HuH-7 (cell line): ENCODE data around the gene RBM20.
"Not testable (repeated sequence)": the region's sequence is repeated elsewhere in the genome, so short reads cannot be mapped to it uniquely, and the experiment has no call there.

ENCODE experiments used
- DNase-seq: peaks from one replicate; pipeline ENCODE4 v3.0.0; 2011; ENCODE audit warnings: low spot score

RBM20 gene

GRCh38 chr10:110648692-110649346 lies 4.7 kb downstream of the RBM20 start:
- DNase-seq = no peak

GRCh38 chr10:110649347-110650264 lies 5.5 kb downstream of the RBM20 start:
- DNase-seq = no peak

GRCh38 chr10:110650265-110650668 lies 6.1 kb downstream of the RBM20 start:
- DNase-seq = no peak

GRCh38 chr10:110651044-110651958 lies 7.2 kb downstream of the RBM20 start:
- no peak for DNase-seq

GRCh38 chr10:110652475-110653118 lies 8.5 kb downstream of the RBM20 start:
- DNase-seq = no peak

- DNase-seq = no peak
Observed at GRCh38 chr10:110655320-110655719, 11.2 kb downstream of the RBM20 start.

- no peak for DNase-seq
Observed at GRCh38 chr10:110656612-110657011, 12.5 kb downstream of the RBM20 start.

GRCh38 chr10:110657973-110658691 lies 14.0 kb downstream of the RBM20 start:
- DNase-seq = no peak

- DNase-seq = no peak
Observed at GRCh38 chr10:110659558-110659957, 15.4 kb downstream of the RBM20 start.

- DNase-seq = not testable (repeated sequence)
Observed at GRCh38 chr10:110660289-110660688, 16.2 kb downstream of the RBM20 start.

- no peak for DNase-seq
Observed at GRCh38 chr10:110661292-110661691, 17.2 kb downstream of the RBM20 start.

- no peak for DNase-seq
Observed at GRCh38 chr10:110664483-110665420, 20.6 kb downstream of the RBM20 start.

GRCh38 chr10:110666259-110666658 lies 22.1 kb downstream of the RBM20 start:
- not testable (repeated sequence) for DNase-seq

- DNase-seq = no peak
Observed at GRCh38 chr10:110666673-110667072, 22.5 kb downstream of the RBM20 start.

GRCh38 chr10:110667620-110668343 lies 23.6 kb downstream of the RBM20 start:
- no peak for DNase-seq

GRCh38 chr10:110668443-110668842 lies 24.3 kb downstream of the RBM20 start:
- DNase-seq = no peak

GRCh38 chr10:110670335-110670734 lies 26.2 kb downstream of the RBM20 start:
- no peak for DNase-seq

- peak; percentile 82 for DNase-seq
Observed at GRCh38 chr10:110671788-110672579, 27.8 kb downstream of the RBM20 start.

- no peak for DNase-seq
Observed at GRCh38 chr10:110672580-110672919, 28.4 kb downstream of the RBM20 start.
